Endodermal cell (in vitro differentiated cells): Measurements from ENCODE around the gene KRT32. TPM values are rescaled to one million over a fixed set of nuclear protein-coding genes. Genes with fewer than 3 reads are reported as not detected.

Source experiments
- DNase-seq: peaks from one replicate; pipeline ENCODE4 v3.0.0-alpha.2; 2017
- H3K27ac ChIP-seq: 2 replicates; pipeline ENCODE4 v1.5.1; 2013; ENCODE audit warnings: mild to moderate bottlenecking, low read depth, low read length, moderate library complexity
- H3K27me3 ChIP-seq: 2 replicates; pipeline ENCODE4 v1.6.1; 2013; ENCODE audit warnings: mild to moderate bottlenecking, low read length, moderate library complexity; ENCODE audit not compliant: insufficient read depth, control insufficient read depth, poor library complexity, severe bottlenecking
- H3K36me3 ChIP-seq: 2 replicates; pipeline ENCODE4 v1.7.0; 2013; ENCODE audit warnings: mild to moderate bottlenecking, low read length, moderate library complexity; ENCODE audit not compliant: control insufficient read depth, insufficient read depth
- H3K4me1 ChIP-seq: one replicate; pipeline ENCODE4 v1.7.0; 2013; ENCODE audit warnings: low read length; ENCODE audit not compliant: control insufficient read depth, insufficient read depth
- H3K4me3 ChIP-seq: 2 replicates; pipeline ENCODE4 v1.5.1; 2013; ENCODE audit warnings: mild to moderate bottlenecking, low read length, moderate library complexity
- H3K9ac ChIP-seq: 2 replicates; pipeline ENCODE4 v1.6.1; 2013; ENCODE audit warnings: mild to moderate bottlenecking, low read length, moderate library complexity; ENCODE audit not compliant: poor library complexity, severe bottlenecking; ENCODE audit errors: extremely low read depth
- H3K9me3 ChIP-seq: 2 replicates; pipeline ENCODE4 v1.6.1; 2013; ENCODE audit warnings: mild to moderate bottlenecking, low read length, moderate library complexity; ENCODE audit not compliant: control insufficient read depth
- H3K27ac Mint-ChIP-seq: 2 replicates; pipeline ENCODE4 v1.8.0; 2020; ENCODE audit warnings: mixed read lengths
- H3K27me3 Mint-ChIP-seq: 2 replicates; pipeline ENCODE4 v1.8.0; 2021; ENCODE audit warnings: mild to moderate bottlenecking, mixed read lengths; ENCODE audit not compliant: insufficient read depth
- H3K36me3 Mint-ChIP-seq: 2 replicates; pipeline ENCODE4 v1.8.0; 2020; ENCODE audit warnings: low read depth, mixed read lengths
- H3K4me1 Mint-ChIP-seq: 2 replicates; pipeline ENCODE4 v1.8.0; 2020; ENCODE audit warnings: mixed read lengths
- H3K4me3 Mint-ChIP-seq: 2 replicates; pipeline ENCODE4 v1.8.0; 2020; ENCODE audit warnings: mild to moderate bottlenecking, moderate library complexity, mixed read lengths
- H3K9me3 Mint-ChIP-seq: 2 replicates; pipeline ENCODE4 v1.8.0; 2020; ENCODE audit warnings: mild to moderate bottlenecking, mixed read lengths
- WGBS, 2 experiments: methylation state at CpG; one replicate each; pipeline versions ENCODE4 v1.1.5 to v1.1.7; 2013; ENCODE audit warnings: missing lambda C conversion rate in 2 of 2, mixed read lengths in 1 of 2; ENCODE audit not compliant: insufficient coverage in 1 of 2, insufficient read length in 1 of 2; 5-methylcytosine and 5-hydroxymethylcytosine counted together
- total RNA-seq, 2 donors: library from RNA; stranded (reverse); fragmentation: NEBNext Ultra II Directional in 1 of 2; extraction: Animal tissue kit (Norgen Biotek cat#: 25700) in 1 of 2; gene quantifications; 2 replicates in 1 of 2; 3 replicates in 1 of 2; pipeline ENCODE4 v1.2.1, GENCODE V29; 2021
- TF ChIP-seq, protein P1 (sequence below): fragments of 200-600 bp; sonication (generic); conservative IDR thresholded peaks from 2 replicates; pipeline ENCODE4 v1.5.0; 2021; ENCODE audit warnings: antibody characterized with exemption, mild to moderate bottlenecking

KRT32 gene
- total RNA-seq, 2 donors from 2014 or later, result not detected

DNA sequence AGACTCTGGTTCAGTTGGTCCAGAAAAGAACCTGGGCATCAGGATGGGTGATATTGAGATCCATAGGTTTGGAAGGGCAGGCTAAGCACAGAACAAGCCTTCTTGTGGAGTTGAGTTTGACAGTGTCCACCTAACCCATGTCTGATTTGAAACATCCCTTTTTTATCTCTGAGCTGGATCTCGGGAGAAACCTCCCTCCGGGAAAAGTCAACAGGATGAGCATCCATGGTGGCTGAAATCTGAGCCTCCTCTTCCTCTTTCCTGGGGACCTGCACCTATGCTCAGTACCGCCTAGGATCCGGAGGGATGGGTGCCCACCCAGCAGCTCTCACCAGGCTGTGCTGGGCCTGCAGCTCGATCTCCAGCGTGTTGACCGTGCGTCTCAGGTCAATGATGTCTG, 3.4 kb downstream of the KRT32 start:
- 90 to 97% methylated on average over 2 to 8 of the region's 8 CpGs for WGBS, 2 experiments

GRCh38 chr17:41462705-41463104, 4.5 kb downstream of the KRT32 start:
- TF ChIP-seq, protein P1, sequence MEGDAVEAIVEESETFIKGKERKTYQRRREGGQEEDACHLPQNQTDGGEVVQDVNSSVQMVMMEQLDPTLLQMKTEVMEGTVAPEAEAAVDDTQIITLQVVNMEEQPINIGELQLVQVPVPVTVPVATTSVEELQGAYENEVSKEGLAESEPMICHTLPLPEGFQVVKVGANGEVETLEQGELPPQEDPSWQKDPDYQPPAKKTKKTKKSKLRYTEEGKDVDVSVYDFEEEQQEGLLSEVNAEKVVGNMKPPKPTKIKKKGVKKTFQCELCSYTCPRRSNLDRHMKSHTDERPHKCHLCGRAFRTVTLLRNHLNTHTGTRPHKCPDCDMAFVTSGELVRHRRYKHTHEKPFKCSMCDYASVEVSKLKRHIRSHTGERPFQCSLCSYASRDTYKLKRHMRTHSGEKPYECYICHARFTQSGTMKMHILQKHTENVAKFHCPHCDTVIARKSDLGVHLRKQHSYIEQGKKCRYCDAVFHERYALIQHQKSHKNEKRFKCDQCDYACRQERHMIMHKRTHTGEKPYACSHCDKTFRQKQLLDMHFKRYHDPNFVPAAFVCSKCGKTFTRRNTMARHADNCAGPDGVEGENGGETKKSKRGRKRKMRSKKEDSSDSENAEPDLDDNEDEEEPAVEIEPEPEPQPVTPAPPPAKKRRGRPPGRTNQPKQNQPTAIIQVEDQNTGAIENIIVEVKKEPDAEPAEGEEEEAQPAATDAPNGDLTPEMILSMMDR, result no peak

More for the DNA sequence above, 3.4 kb downstream of the KRT32 start:
- no peak for DNase-seq
- Mint-ChIP-seq H3K36me3 (no peaks in the 10 kb centered on the region), H3K27me3 (no peaks in the 10 kb centered on the region), H3K27ac (no peak overlapping the region), H3K4me1 (no peaks in the 10 kb centered on the region), H3K9me3 (no peaks in the 10 kb centered on the region), H3K4me3 (no peak overlapping the region)
- Histone ChIP-seq H3K27ac (no peak overlapping the region), H3K4me1 (no peaks in the 10 kb centered on the region), H3K9me3 (no peaks in the 10 kb centered on the region), H3K36me3 (no peaks in the 10 kb centered on the region), H3K9ac (no peak overlapping the region), H3K4me3 (no peak overlapping the region), H3K27me3 (no peaks in the 10 kb centered on the region)
- TF ChIP-seq, protein P1, result no peak

DNA sequence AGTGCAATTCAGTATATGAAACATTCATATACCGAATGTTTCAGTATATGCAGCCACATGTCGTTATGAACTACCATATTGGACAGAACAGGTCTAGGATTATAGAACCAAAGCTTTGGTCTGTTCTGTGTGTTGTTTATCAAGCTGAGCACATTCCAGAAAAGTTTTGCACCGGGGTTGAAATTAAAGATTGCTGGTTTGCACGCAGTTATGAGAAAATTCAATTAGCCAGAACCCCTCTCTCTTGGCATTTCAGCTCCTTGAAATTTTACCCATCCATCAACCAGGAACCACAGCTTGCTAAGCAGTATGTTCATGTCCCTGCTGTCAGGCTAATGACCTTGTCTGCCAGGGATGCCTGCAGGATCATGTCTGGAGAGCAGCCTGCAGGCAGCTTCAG, 9.5 kb downstream of the KRT32 start:
- Histone ChIP-seq H3K36me3 (no peaks in the 10 kb centered on the region), H3K9ac (no peak overlapping the region), H3K27me3 (peaks cover 19% of the 10 kb centered on the region), H3K9me3 (no peaks in the 10 kb centered on the region), H3K4me1 (no peaks in the 10 kb centered on the region), H3K4me3 (no peak overlapping the region), H3K27ac (no peak overlapping the region)
- H3K27me3 Mint-ChIP-seq, result peaks cover 10% of the 10 kb centered on the region
- H3K4me3 Mint-ChIP-seq, result no peak overlapping the region
- peaks cover 5% of the 10 kb centered on the region for H3K4me1 Mint-ChIP-seq
- no peak for DNase-seq
- no peak overlapping the region for H3K27ac Mint-ChIP-seq
- WGBS, 2 experiments, result 91 to 95% methylated on average over 4 of the region's 4 CpGs
- TF ChIP-seq, protein P1, result no peak
- no peaks in the 10 kb centered on the region for H3K9me3 Mint-ChIP-seq
- H3K36me3 Mint-ChIP-seq, result no peaks in the 10 kb centered on the region

More at GRCh38 chr17:41462705-41463104, 4.5 kb downstream of the KRT32 start:
- no peak overlapping the region for H3K27ac Mint-ChIP-seq
- Histone ChIP-seq H3K9me3 (no peaks in the 10 kb centered on the region), H3K9ac (no peak overlapping the region), H3K4me1 (no peaks in the 10 kb centered on the region), H3K27me3 (peaks cover 3% of the 10 kb centered on the region), H3K4me3 (no peak overlapping the region), H3K27ac (no peak overlapping the region), H3K36me3 (no peaks in the 10 kb centered on the region)
- DNase-seq, result no peak
- 74 to 78% methylated on average over 13 to 15 of the region's 15 CpGs for WGBS, 2 experiments
- H3K9me3 Mint-ChIP-seq, result no peaks in the 10 kb centered on the region
- no peak overlapping the region for H3K4me3 Mint-ChIP-seq
- H3K27me3 Mint-ChIP-seq, result peaks cover 5% of the 10 kb centered on the region
- peaks cover 5% of the 10 kb centered on the region for H3K4me1 Mint-ChIP-seq
- no peaks in the 10 kb centered on the region for H3K36me3 Mint-ChIP-seq
